Ovary (tissue), 9 donors: ENCODE data around the gene OR9I1. TPM values are rescaled to one million over a fixed set of nuclear protein-coding genes. Genes with fewer than 3 reads are reported as not detected.

Experiments used
- DNase-seq, 5 donors: peaks; one replicate each; pipeline ENCODE4 v3.0.0-alpha.2; 2019 to 2020
- H3K27ac ChIP-seq, 2 donors: fragments of 200-600 bp; one replicate each; pipeline versions ENCODE4 v1.5.1 to v1.8.0; 2019 to 2022
- H3K27me3 ChIP-seq: fragments of 200-600 bp; one replicate; pipeline ENCODE4 v1.8.0; 2022
- H3K36me3 ChIP-seq: fragments of 200-600 bp; sonication (generic); one replicate; pipeline ENCODE4 v1.5.1; 2019
- H3K4me1 ChIP-seq: one replicate; pipeline ENCODE4 v1.8.1; 2013; ENCODE audit warnings: mild to moderate bottlenecking, moderate library complexity; ENCODE audit not compliant: insufficient read depth
- H3K4me3 ChIP-seq: fragments of 200-600 bp; sonication (generic); one replicate; pipeline ENCODE4 v1.5.1; 2017
- H3K9me3 ChIP-seq, 2 donors: fragments of 200-600 bp in 1 of 2; sonication (generic) in 1 of 2; one replicate each; pipeline versions ENCODE4 v1.5.1 to v1.8.1; 2013 to 2019; ENCODE audit warnings: mild to moderate bottlenecking in 1 of 2, moderate library complexity in 1 of 2
- CTCF ChIP-seq, 3 donors: fragments of 450-650 bp in 2 of 3; fragments of 200-600 bp in 1 of 3; IDR thresholded peaks; one replicate each; pipeline versions ENCODE4 v1.5.1 to v1.8.0; 2016 to 2022; ENCODE audit warnings: antibody characterized with exemption in 3 of 3, mild to moderate bottlenecking in 1 of 3
- EP300 ChIP-seq: sonication (generic); formaldehyde crosslinking; IDR thresholded peaks from one replicate; pipeline ENCODE4 v1.6.1; 2017; ENCODE audit warnings: antibody characterized with exemption
- POLR2A ChIP-seq: fragments of 450-650 bp; IDR thresholded peaks from one replicate; pipeline ENCODE4 v1.6.1; 2017; ENCODE audit warnings: antibody characterized with exemption, mild to moderate bottlenecking, moderate library complexity
- WGBS, 3 donors: extraction: QIAGEN DNeasy Blood & Tissue Kit in 1 of 3; methylation state at CpG; one replicate each; pipeline versions ENCODE4 v1.1.5 to v1.1.7; 2013 to 2017; 5-methylcytosine and 5-hydroxymethylcytosine counted together
- intact Hi-C, 4 donors: fragments of 100-400 bp; cut with DNase I; formaldehyde crosslinking; loops; one replicate each; pipeline versions ENCODE4 v1.11.0 to v1.15.1; 2022 to 2023
- polyA plus RNA-seq, 2 donors: library from polyadenylated mRNA; stranded (reverse); fragments of 200-250 nt in 1 of 2; fragments of 350-450 nt in 1 of 2; fragmentation: Illumina TruSeq in 1 of 2; extraction: RNeasy Lipid Tissue Mini Kit (QIAGEN cat#74804) in 1 of 2; gene quantifications; one replicate each; pipeline ENCODE4 v1.2.3, GENCODE V29; 2013 to 2014
- total RNA-seq, 7 donors: library from RNA; depleted of rRNA in 2 of 7; stranded (reverse); fragments of >200 nt in 2 of 7; fragmentation: NEBNext Ultra II Directional in 3 of 7; extraction: Animal tissue kit (Norgen Biotek cat#: 25700) in 3 of 7; gene quantifications; one replicate each; pipeline versions ENCODE4 v1.1.0 to v1.2.4, GENCODE V29; 2016 to 2023
- donor health status: DM: no; HTN: no; CAD: no; lungs with moderate emphysema.
- donor health status: DM: no; HTN: no; CAD: no.
- donor health status: Bipolar disorder and iron deficiency.
- donor health status: DM: yes; HTN: yes; CAD: no.
- donor health status: DM: no; HTN: no; CAD: no.
- donor health status: DM: yes; HTN: yes; CAD: no.

OR9I1 gene
- total and polyA plus RNA-seq, 9 donors = not detected

GRCh38 chr11:58086528-58086927 is 38.8 kb downstream of the OR9I1 start:
- Histone ChIP-seq H3K27me3 (no peaks in the 10 kb centered on the region), H3K27ac (no peak overlapping the region), H3K4me1 (no peaks in the 10 kb centered on the region), H3K9me3 (no peaks in the 10 kb centered on the region), H3K36me3 (no peaks in the 10 kb centered on the region), H3K4me3 (no peak overlapping the region)
- intact Hi-C loops = no loop called here
- WGBS, 3 donors = 45 to 54% (median 53%) methylated on average over 2 of the region's 2 CpGs
- no peak for DNase-seq
- TF ChIP-seq POLR2A = no peak
- no peak for TF ChIP-seq CTCF (IDR thresholded peaks at IDR 0.05)
- TF ChIP-seq EP300 = no peak

GRCh38 chr11:58075781-58076180 is 49.5 kb downstream of the OR9I1 start:
- intact Hi-C loops = no loop called here
- DNase-seq = no peak
- TF ChIP-seq EP300 (no peak), POLR2A (no peak), CTCF (IDR thresholded peaks at IDR 0.05) (no peak)
- no peaks in the 10 kb centered on the region for H3K9me3 ChIP-seq
- no peaks in the 10 kb centered on the region for H3K36me3 ChIP-seq
- no peaks in the 10 kb centered on the region for H3K27me3 ChIP-seq
- no peak overlapping the region for H3K4me3 ChIP-seq
- H3K4me1 ChIP-seq = no peaks in the 10 kb centered on the region
- 25 to 45% (median 31%) methylated on average over 2 of the region's 2 CpGs for WGBS, 3 donors
- H3K27ac ChIP-seq = no peak overlapping the region

DNA sequence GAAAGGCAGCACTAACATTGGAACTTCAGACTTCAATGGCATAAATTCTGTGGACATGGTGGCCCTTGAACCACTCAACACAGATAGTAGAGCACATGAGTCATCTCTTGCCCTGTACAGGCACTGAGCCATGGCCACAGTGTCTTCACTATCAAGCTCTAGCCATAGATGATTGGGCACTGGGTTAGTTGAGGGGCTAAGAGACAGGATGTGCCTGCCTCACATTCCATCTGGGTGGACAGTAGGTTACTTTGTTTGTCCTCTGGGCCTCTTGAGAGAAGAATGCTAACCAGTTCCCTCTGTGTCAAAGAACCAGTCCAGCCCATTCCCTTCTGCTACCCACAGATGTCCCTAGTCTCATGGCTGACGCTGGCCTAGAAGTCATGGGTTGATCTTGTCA is 54.7 kb downstream of the OR9I1 start:
- intact Hi-C loops = no loop called here
- WGBS, 3 donors = 76 to 88% (median 84%) methylated on average over 1 of the region's 1 CpG

GRCh38 chr11:58068655-58069054 is 56.7 kb downstream of the OR9I1 start:
- Histone ChIP-seq H3K4me1 (no peaks in the 10 kb centered on the region), H3K36me3 (no peaks in the 10 kb centered on the region), H3K9me3 (no peaks in the 10 kb centered on the region), H3K4me3 (no peak overlapping the region), H3K27ac (no peak overlapping the region), H3K27me3 (no peaks in the 10 kb centered on the region)
- DNase-seq = no peak
- no peak for TF ChIP-seq POLR2A
- TF ChIP-seq EP300 = no peak
- no peak for TF ChIP-seq CTCF (IDR thresholded peaks at IDR 0.05)
- intact Hi-C loops = no loop called here
- 79 to 91% (median 80%) methylated on average over 6 of the region's 6 CpGs for WGBS, 3 donors

More for the DNA sequence above, 54.7 kb downstream of the OR9I1 start:
- Histone ChIP-seq H3K4me1 (no peaks in the 10 kb centered on the region), H3K27me3 (no peaks in the 10 kb centered on the region), H3K36me3 (no peaks in the 10 kb centered on the region), H3K9me3 (no peaks in the 10 kb centered on the region), H3K27ac (no peak overlapping the region), H3K4me3 (no peak overlapping the region)
- no peak for DNase-seq
- TF ChIP-seq EP300 = no peak
- no peak for TF ChIP-seq CTCF (IDR thresholded peaks at IDR 0.05)
- no peak for TF ChIP-seq POLR2A

DNA sequence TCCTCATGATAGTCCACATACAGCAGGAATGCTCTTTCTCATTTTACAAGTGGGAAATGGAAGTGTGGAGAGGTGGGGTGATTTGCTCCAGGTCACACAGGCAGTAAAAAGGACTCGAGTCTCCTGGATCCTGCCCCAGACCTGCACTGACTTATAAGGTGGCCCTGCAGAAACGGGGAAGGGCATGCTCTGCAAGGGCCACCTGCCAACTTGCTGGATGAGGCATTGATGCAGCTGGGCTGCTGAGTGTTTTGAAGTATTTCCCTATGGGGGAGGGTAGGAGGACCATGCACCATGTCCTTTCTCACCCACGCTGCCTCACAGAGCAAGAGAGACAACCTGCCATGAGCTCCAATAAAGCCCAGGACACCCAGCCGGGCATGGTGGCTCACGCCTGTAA is 57.6 kb downstream of the OR9I1 start:
- intact Hi-C loops = no loop called here
- H3K9me3 ChIP-seq = no peaks in the 10 kb centered on the region
- H3K4me1 ChIP-seq = no peaks in the 10 kb centered on the region
- TF ChIP-seq EP300 (no peak), POLR2A (no peak), CTCF (IDR thresholded peaks at IDR 0.05) (no peak)
- no peaks in the 10 kb centered on the region for H3K27me3 ChIP-seq
- no peak overlapping the region for H3K27ac ChIP-seq
- no peak overlapping the region for H3K4me3 ChIP-seq
- 58 to 79% (median 73%) methylated on average over 5 of the region's 5 CpGs for WGBS, 3 donors
- no peak for DNase-seq
- no peaks in the 10 kb centered on the region for H3K36me3 ChIP-seq
